ENCODE data around the gene TMEM190. TPM values are rescaled to one million over a fixed set of nuclear protein-coding genes. Genes with fewer than 3 reads are reported as not detected.

The TMEM190 gene
- total and polyA plus RNA-seq, 2 donors (not counting 3 experiments of a cell fraction or from before 2014, with no cell fraction given): not detected

GRCh38 chr19:55377356-55378131, 918 bp downstream of the TMEM190 start:
- Histone ChIP-seq H3K9me3 (replicated peaks; ENCODE audit: control insufficient read depth, insufficient read depth, low read length) (no peaks in the 10 kb centered on the region), H3K79me2 (ENCODE audit: control insufficient read depth, insufficient read depth, low read length) (no peaks in the 10 kb centered on the region), H3K4me2 (ENCODE audit: insufficient read depth, low read length) (no peak overlapping the region), H3K27ac (ENCODE audit: insufficient read depth, low read depth, low read length) (no peak overlapping the region), H3K36me3 (ENCODE audit: control insufficient read depth in 2 of 2, extremely low read depth in 1 of 2, insufficient read depth in 2 of 2, low read length in 2 of 2) (no peaks in the 10 kb centered on the region), H3K4me3 (replicated peaks in 1 of 3; ENCODE audit: insufficient read depth in 1 of 3, low read depth in 1 of 3, low read length in 3 of 3) (no peak overlapping the region), H3K9ac (replicated peaks; ENCODE audit: extremely low read depth, insufficient read depth, low read length) (no peak overlapping the region), H3K27me3 (ENCODE audit: control insufficient read depth in 2 of 2, insufficient read depth in 2 of 2, low read length in 2 of 2) (peaks cover 12 to 17% of the 10 kb centered on the region in 2 experiments), H4K20me1 (replicated peaks; ENCODE audit: control insufficient read depth, extremely low read depth, insufficient read depth, low read length) (no peaks in the 10 kb centered on the region), H3K4me1 (ENCODE audit: control insufficient read depth, extremely low read depth, insufficient read depth, low read length) (no peaks in the 10 kb centered on the region), H2AFZ (ENCODE audit: low read depth, low read length) (no peak overlapping the region), H3K9me1 (replicated peaks; ENCODE audit: control insufficient read depth, extremely low read depth, insufficient read depth, low read length) (no peaks in the 10 kb centered on the region)
- dilution Hi-C loops (cut with MboI; ENCODE audit: extremely low pct_ligation_motif_present, low sequenced_read_pairs) (no loop called here), intact Hi-C loops (cut with micrococcal nuclease) (no loop called here)
- BruUV-seq (replicated peaks): no TSS peak
- TF ChIP-seq MAX (IDR thresholded peaks at IDR 0.05; ENCODE audit: insufficient read depth, insufficient read length) (no peak), EZH2 (IDR thresholded peaks at IDR 0.05; ENCODE audit: borderline replicate concordance, low read depth, low read length, severe bottlenecking) (peak; percentile 70)
- DNase-seq (ENCODE audit: low read depth, low spot score): no peak
- no peak for FAIRE-seq
- ChIA-PET POLR2A (no interaction called here), CTCF (interaction anchor here (1.0 kb wide), 1 partner anchor 38 kb away, joined by 3 read pairs; the partner anchor contains the start of gene KMT5C)

GRCh38 chr19:55379174-55379573, 2.5 kb downstream of the TMEM190 start:
- Histone ChIP-seq H3K36me3 (ENCODE audit: control insufficient read depth in 2 of 2, extremely low read depth in 1 of 2, insufficient read depth in 2 of 2, low read length in 2 of 2) (no peaks in the 10 kb centered on the region), H4K20me1 (replicated peaks; ENCODE audit: control insufficient read depth, extremely low read depth, insufficient read depth, low read length) (no peaks in the 10 kb centered on the region), H3K4me3 (replicated peaks in 1 of 3; ENCODE audit: insufficient read depth in 1 of 3, low read depth in 1 of 3, low read length in 3 of 3) (no peak overlapping the region), H3K27me3 (ENCODE audit: control insufficient read depth in 2 of 2, insufficient read depth in 2 of 2, low read length in 2 of 2) (peaks cover 12 to 17% of the 10 kb centered on the region in 2 experiments), H3K9me3 (replicated peaks; ENCODE audit: control insufficient read depth, insufficient read depth, low read length) (no peaks in the 10 kb centered on the region), H3K4me1 (ENCODE audit: control insufficient read depth, extremely low read depth, insufficient read depth, low read length) (peaks cover 1% of the 10 kb centered on the region), H3K27ac (ENCODE audit: insufficient read depth, low read depth, low read length) (no peak overlapping the region), H3K4me2 (ENCODE audit: insufficient read depth, low read length) (no peak overlapping the region), H2AFZ (ENCODE audit: low read depth, low read length) (no peak overlapping the region), H3K9ac (replicated peaks; ENCODE audit: extremely low read depth, insufficient read depth, low read length) (no peak overlapping the region), H3K79me2 (ENCODE audit: control insufficient read depth, insufficient read depth, low read length) (no peaks in the 10 kb centered on the region), H3K9me1 (replicated peaks; ENCODE audit: control insufficient read depth, extremely low read depth, insufficient read depth, low read length) (no peaks in the 10 kb centered on the region)
- DNase-seq (ENCODE audit: low read depth, low spot score) (no peak), FAIRE-seq (no peak)
- ChIA-PET POLR2A (no interaction called here), CTCF (no interaction called here)
- dilution Hi-C loops (cut with MboI; ENCODE audit: extremely low pct_ligation_motif_present, low sequenced_read_pairs): no loop called here
- no peak for TF ChIP-seq CTCF (IDR thresholded peaks at IDR 0.05; ENCODE audit: extremely low read depth in 1 of 2, insufficient read depth in 1 of 2, low read depth in 1 of 2, low read length in 2 of 2)
- TF ChIP-seq GATA2 (IDR thresholded peaks at IDR 0.05; ENCODE audit: insufficient read depth, insufficient read length, low read depth, low read length): no peak
- no peak for TF ChIP-seq EZH2 (IDR thresholded peaks at IDR 0.05; ENCODE audit: borderline replicate concordance, low read depth, low read length, severe bottlenecking)
- TF ChIP-seq JUN (IDR thresholded peaks at IDR 0.05; ENCODE audit: borderline replicate concordance, insufficient read depth, insufficient read length, low read depth): no peak
- TF ChIP-seq MAX (IDR thresholded peaks at IDR 0.05; ENCODE audit: insufficient read depth, insufficient read length): no peak
- TF ChIP-seq POLR2AphosphoS5 (IDR thresholded peaks at IDR 0.05; ENCODE audit: insufficient read depth, low read depth, low read length): no peak
- no peak for TF ChIP-seq MYC (IDR thresholded peaks at IDR 0.05; ENCODE audit: low read depth, low read length)
- BruUV-seq (replicated peaks): no TSS peak
- intact Hi-C loops (cut with micrococcal nuclease): no loop called here

Measured in endothelial cell of umbilical vein (primary cell).